ENCODE measurements around the gene UBL7.

- no peak for TF ChIP-seq CTCF (IDR thresholded peaks at IDR 0.05)
- TF ChIP-seq POLR2AphosphoS5 (IDR thresholded peaks at IDR 0.05): no peak
Observed at GRCh38 chr15:74400313-74400860, 60.6 kb downstream of the UBL7 start.

Data from gastroesophageal sphincter (tissue), 3 donors.